OCI-LY1 (cell line): Measurements from ENCODE around the gene NEB.

Experiments
- EZH2 ChIP-seq: fragments of 200-600 bp; sonication (generic), shearing (Covaris generic); IDR thresholded peaks from 2 replicates; pipeline ENCODE4 v1.8.0; 2017; ENCODE audit warnings: borderline replicate concordance, mixed run types, mild to moderate bottlenecking, antibody characterized with exemption, low read length, moderate library complexity, mixed read lengths
- TF ChIP-seq, protein P1 (sequence below): fragments of 200-600 bp; sonication (generic), shearing (Covaris generic); IDR thresholded peaks from 2 replicates; pipeline ENCODE4 v1.5.1; 2017; ENCODE audit warnings: mild to moderate bottlenecking, antibody characterized with exemption, low read length, moderate library complexity, mixed read lengths

- TF ChIP-seq, protein P1, sequence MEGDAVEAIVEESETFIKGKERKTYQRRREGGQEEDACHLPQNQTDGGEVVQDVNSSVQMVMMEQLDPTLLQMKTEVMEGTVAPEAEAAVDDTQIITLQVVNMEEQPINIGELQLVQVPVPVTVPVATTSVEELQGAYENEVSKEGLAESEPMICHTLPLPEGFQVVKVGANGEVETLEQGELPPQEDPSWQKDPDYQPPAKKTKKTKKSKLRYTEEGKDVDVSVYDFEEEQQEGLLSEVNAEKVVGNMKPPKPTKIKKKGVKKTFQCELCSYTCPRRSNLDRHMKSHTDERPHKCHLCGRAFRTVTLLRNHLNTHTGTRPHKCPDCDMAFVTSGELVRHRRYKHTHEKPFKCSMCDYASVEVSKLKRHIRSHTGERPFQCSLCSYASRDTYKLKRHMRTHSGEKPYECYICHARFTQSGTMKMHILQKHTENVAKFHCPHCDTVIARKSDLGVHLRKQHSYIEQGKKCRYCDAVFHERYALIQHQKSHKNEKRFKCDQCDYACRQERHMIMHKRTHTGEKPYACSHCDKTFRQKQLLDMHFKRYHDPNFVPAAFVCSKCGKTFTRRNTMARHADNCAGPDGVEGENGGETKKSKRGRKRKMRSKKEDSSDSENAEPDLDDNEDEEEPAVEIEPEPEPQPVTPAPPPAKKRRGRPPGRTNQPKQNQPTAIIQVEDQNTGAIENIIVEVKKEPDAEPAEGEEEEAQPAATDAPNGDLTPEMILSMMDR: no peak
- TF ChIP-seq EZH2: no peak
Measured at GRCh38 chr2:151761193-151761592, 26.9 kb upstream of the NEB start.
